HepG2 (cell line): Measurements from ENCODE around the gene ING2. TPM values are rescaled to one million over a fixed set of nuclear protein-coding genes. Genes with fewer than 3 reads are reported as not detected.

Experiments
- ATAC-seq: fragments of 200-7000 bp; cut with Tn5 transposase; 3 replicates; pipeline ENCODE4 v1.9.1; 2020; ENCODE audit warnings: mild to moderate bottlenecking, moderate library complexity
- BruUV-seq: library from RNA; stranded (reverse); fragments of 400-500 nt; replicated peaks from 2 replicates; lab custom pipeline; 2021; lab: Mats Ljungman, UMichigan
- CTCF ChIA-PET: fragments of 300-600 bp; formaldehyde crosslinking; extraction: SDS; loops from one replicate; lab custom pipeline; 2021; ENCODE audit warnings: low total read pairs, inconsistent platforms, low intra/inter-chr PET ratio; lab: Yijun Ruan, JAX
- POLR2A ChIA-PET: fragments of 350-600 bp; sonication (Branson Sonifier 250); formaldehyde crosslinking; loops from one replicate; lab custom pipeline; 2020; ENCODE audit warnings: antibody characterized with exemption, inconsistent platforms; lab: Yijun Ruan, JAX
- DNase-seq: peaks from one replicate; pipeline ENCODE4 v3.0.0-alpha.2; 2015; ENCODE audit warnings: low spot score
- FAIRE-seq: peaks from 3 replicates; lab custom pipeline; 2011; peaks lifted over from hg19 to GRCh38; lab: Jason Lieb, UNC
- H2AFZ ChIP-seq: one replicate; pipeline ENCODE4 v1.6.1; 2011; ENCODE audit warnings: low read length, inconsistent platforms
- H3K27ac ChIP-seq: fragments of 300-600 bp; 3 replicates; pipeline ENCODE4 v1.8.0; 2011; ENCODE audit warnings: mixed run types, mild to moderate bottlenecking, mixed read lengths, low read length, inconsistent platforms; ENCODE audit not compliant: insufficient read depth; ENCODE audit errors: extremely low read length
- H3K27me3 ChIP-seq, 2 experiments: fragments of 200-600 bp in 1 of 2; 2 replicates in 1 of 2; 3 replicates in 1 of 2; pipeline versions ENCODE4 v1.6.0 to v1.8.0; 2011; ENCODE audit warnings: low read length in 2 of 2, mild to moderate bottlenecking in 2 of 2, moderate library complexity in 2 of 2, inconsistent platforms in 1 of 2; ENCODE audit not compliant: insufficient read depth in 2 of 2, control insufficient read depth in 1 of 2
- H3K36me3 ChIP-seq, 2 experiments: fragments of 200-600 bp in 1 of 2; replicated peaks in 1 of 2; 2 replicates in 1 of 2; 3 replicates in 1 of 2; pipeline versions ENCODE4 v1.5.1 to v1.8.0; 2011; ENCODE audit warnings: low read length in 2 of 2, inconsistent platforms in 1 of 2; ENCODE audit not compliant: insufficient read depth in 2 of 2, control insufficient read depth in 1 of 2
- H3K4me1 ChIP-seq: 2 replicates; pipeline ENCODE4 v1.5.1; 2012; ENCODE audit warnings: low read length, inconsistent platforms; ENCODE audit not compliant: insufficient read depth
- H3K4me2 ChIP-seq: 2 replicates; pipeline ENCODE4 v1.6.0; 2011; ENCODE audit warnings: low read depth, low read length, inconsistent platforms
- H3K4me3 ChIP-seq, 3 experiments: fragments of 200-600 bp in 1 of 3; sonication (generic), shearing (Covaris generic) in 1 of 3; replicated peaks in 1 of 3; 2 replicates each; pipeline ENCODE4 v1.5.1; 2011 to 2016; ENCODE audit warnings: low read length in 3 of 3, inconsistent platforms in 2 of 3, low read depth in 2 of 3, mild to moderate bottlenecking in 2 of 3, control low read depth in 1 of 3, mixed read lengths in 1 of 3; ENCODE audit not compliant: insufficient read depth in 1 of 3
- H3K79me2 ChIP-seq: one replicate; pipeline ENCODE4 v1.6.1; 2011; ENCODE audit warnings: low read length, inconsistent platforms; ENCODE audit not compliant: insufficient read depth
- H3K9ac ChIP-seq: 2 replicates; pipeline ENCODE4 v1.6.0; 2011; ENCODE audit warnings: mild to moderate bottlenecking, low read depth, low read length, inconsistent platforms; ENCODE audit not compliant: insufficient read depth
- H3K9me3 ChIP-seq: 2 replicates; pipeline ENCODE4 v1.5.1; 2012; ENCODE audit warnings: mild to moderate bottlenecking, low read length
- H4K20me1 ChIP-seq: 2 replicates; pipeline ENCODE4 v1.6.0; 2011; ENCODE audit warnings: inconsistent platforms, mild to moderate bottlenecking, low read length, moderate library complexity; ENCODE audit not compliant: insufficient read depth
- AKAP8 ChIP-seq: sonication (generic); formaldehyde crosslinking; IDR thresholded peaks from 2 replicates; pipeline ENCODE4 v1.5.1; 2020; ENCODE audit warnings: mild to moderate bottlenecking, missing genetic modification reagents
- BRF2 ChIP-seq: sonication (generic); formaldehyde crosslinking; IDR thresholded peaks from 2 replicates; pipeline ENCODE4 v1.8.1; 2022; ENCODE audit warnings: mild to moderate bottlenecking, missing genetic modification reagents
- CEBPG ChIP-seq: IDR thresholded peaks from 2 replicates; pipeline ENCODE4 v1.6.1; 2016
- CHD2 ChIP-seq: IDR thresholded peaks from 2 replicates; pipeline ENCODE4 v1.6.1; 2011; ENCODE audit warnings: low read depth, low read length, improper control_type of control experiment
- ELF3 ChIP-seq: IDR thresholded peaks from 2 replicates; pipeline ENCODE4 v1.6.1; 2016; ENCODE audit warnings: missing genetic modification reagents, missing compliant biosample characterization
- HHEX ChIP-seq: IDR thresholded peaks from 2 replicates; pipeline ENCODE4 v1.6.1; 2016; ENCODE audit warnings: control low read depth
- MAFF ChIP-seq: IDR thresholded peaks from 2 replicates; pipeline ENCODE4 v1.6.1; 2011; ENCODE audit warnings: low read depth, low read length, improper control_type of control experiment
- MATR3 ChIP-seq: sonication (generic); formaldehyde crosslinking; IDR thresholded peaks from 2 replicates; pipeline ENCODE4 v1.4.0; 2020; ENCODE audit warnings: missing genetic modification reagents
- MBNL3 ChIP-seq: fragments of 250-450 bp; sonication (Bioruptor Pico); conservative IDR thresholded peaks from 2 replicates; pipeline ENCODE4 v1.8.0; 2022; ENCODE audit warnings: mild to moderate bottlenecking, inconsistent platforms
- MZF1 ChIP-seq: sonication (generic); formaldehyde crosslinking; IDR thresholded peaks from 2 replicates; pipeline ENCODE4 v1.8.1; 2023; ENCODE audit warnings: mild to moderate bottlenecking, missing genetic modification reagents, borderline replicate concordance
- PRDM15 ChIP-seq: sonication (generic); formaldehyde crosslinking; IDR thresholded peaks from 2 replicates; pipeline ENCODE4 v1.4.0; 2020; ENCODE audit warnings: missing genetic modification reagents
- RARA ChIP-seq: IDR thresholded peaks from 2 replicates; pipeline ENCODE4 v1.6.1; 2016; ENCODE audit warnings: missing genetic modification reagents, missing compliant biosample characterization
- SOX13 ChIP-seq, 3 experiments: fragments of 450-650 bp in 1 of 3; sonication (generic) in 1 of 3; formaldehyde crosslinking in 1 of 3; IDR thresholded peaks in 2 of 3; conservative IDR thresholded peaks in 1 of 3; 2 replicates each; pipeline versions ENCODE4 v1.5.0 to v1.6.1; 2016 to 2020; ENCODE audit warnings: antibody characterized with exemption in 1 of 3, mild to moderate bottlenecking in 1 of 3, missing compliant biosample characterization in 1 of 3, missing genetic modification reagents in 1 of 3, moderate library complexity in 1 of 3
- SOX5 ChIP-seq: IDR thresholded peaks from 2 replicates; pipeline ENCODE4 v1.6.1; 2016; ENCODE audit warnings: borderline replicate concordance
- SP1 ChIP-seq, 2 experiments: fragments of 450-650 bp in 1 of 2; sonication (generic) in 1 of 2; formaldehyde crosslinking in 1 of 2; IDR thresholded peaks; 2 replicates each; pipeline versions ENCODE4 v1.4.0 to v1.6.1; 2016 to 2020; ENCODE audit warnings: missing genetic modification reagents in 1 of 2
- TCF7L2 ChIP-seq: IDR thresholded peaks from 2 replicates; pipeline ENCODE4 v1.6.1; 2011; ENCODE audit warnings: mild to moderate bottlenecking, low read depth, low read length, moderate library complexity
- ZFP36L1 ChIP-seq: sonication (generic); formaldehyde crosslinking; IDR thresholded peaks from 2 replicates; pipeline ENCODE4 v1.8.0; 2022; ENCODE audit warnings: mild to moderate bottlenecking, missing genetic modification reagents, moderate library complexity
- ZNF333 ChIP-seq: sonication (generic); formaldehyde crosslinking; IDR thresholded peaks from 2 replicates; pipeline ENCODE4 v1.4.0; 2020; ENCODE audit warnings: mild to moderate bottlenecking, missing genetic modification reagents, borderline replicate concordance
- ZNF674 ChIP-seq: sonication (generic); formaldehyde crosslinking; IDR thresholded peaks from 2 replicates; pipeline ENCODE4 v1.5.0; 2020; ENCODE audit warnings: low read depth, mild to moderate bottlenecking, missing genetic modification reagents
- ZNF710 ChIP-seq: sonication (generic); formaldehyde crosslinking; IDR thresholded peaks from 2 replicates; pipeline ENCODE4 v1.5.0; 2020; ENCODE audit warnings: mild to moderate bottlenecking, missing genetic modification reagents, borderline replicate concordance
- WGBS: methylation state at CpG from one replicate; pipeline ENCODE4 v1.1.6; 2017; ENCODE audit warnings: low lambda C conversion rate; 5-methylcytosine and 5-hydroxymethylcytosine counted together
- in situ Hi-C: cut with HindIII; loops from 2 replicates; pipeline ENCODE4 v1.10.0; 2017; ENCODE audit warnings: low pct_unique_long_range_greater_than_20kb; ENCODE audit not compliant: extremely low pct_ligation_motif_present
- intact Hi-C: fragments of 100-400 bp; cut with micrococcal nuclease; formaldehyde crosslinking; loops from one replicate; pipeline ENCODE4 v1.10.0; 2022; ENCODE audit not compliant: unreplicated experiment
- polyA plus RNA-seq, 8 experiments: library from polyadenylated mRNA; depleted of rRNA in 3 of 8; stranded (reverse) in 7 of 8; unstranded in 1 of 8; fragments of >200 nt; fragmentation: Illumina TruSeq in 4 of 8; extraction: Trizol in 4 of 8; gene quantifications; 2 replicates each; pipeline versions ENCODE4 v1.2.1 to v1.2.3, GENCODE V29; 2011 to 2016; ENCODE audit warnings: low read depth in 4 of 8, missing spikeins in 1 of 8, mixed read lengths in 1 of 8; ENCODE audit not compliant: insufficient read depth in 1 of 8
- total RNA-seq, 5 experiments: library from RNA; depleted of rRNA; stranded (reverse); fragments of >200 nt; fragmentation: Illumina TruSeq; extraction: Trizol; gene quantifications; 2 replicates each; pipeline ENCODE4 v1.2.3, GENCODE V29; 2016; ENCODE audit warnings: low read depth in 1 of 5

ING2 gene
- total and polyA plus RNA-seq, 2 of the 13 experiments (the other 11 are each of a cell fraction or from before 2014, with no cell fraction given), result 6.6 to 12.4 TPM

GRCh38 chr4:183499389-183499788 is 5.5 kb upstream of the ING2 start:
- no peak for ATAC-seq
- BruUV-seq, result no TSS peak
- TF ChIP-seq ZFP36L1 (no peak), SP1 (IDR thresholded peaks at IDR 0.05) (no peak), SP1 (CRISPR knock-in tag; IDR thresholded peaks at IDR 0.05) (no peak), MZF1 (CRISPR knock-in tag) (no peak), ELF3 (0 out of 2 replicates have a peak, but pooled peaks have one; percentile 46), SOX5 (CRISPR knock-in tag) (peak; percentile 74; the same call in 1 of the 2 replicates), TCF7L2 (no peak), CHD2 (no peak), AKAP8 (CRISPR knock-in tag) (no peak), ZNF710 (CRISPR knock-in tag) (no peak), MATR3 (CRISPR knock-in tag) (no peak), MBNL3 (no peak), SOX13 (IDR thresholded peaks at IDR 0.05) (no peak), SOX13 (CRISPR knock-in tag; conservative IDR thresholded peaks at IDR 0.05 in 1 of 2, IDR thresholded peaks at IDR 0.05 in 1 of 2) (peak in 1 of 2 experiments; percentile 44; a peak in 1 of 4 replicates), HHEX (CRISPR knock-in tag) (no peak), MAFF (no peak), ZNF674 (CRISPR knock-in tag) (no peak), RARA (CRISPR knock-in tag) (peak; percentile 61), BRF2 (CRISPR knock-in tag) (no peak), ZNF333 (CRISPR knock-in tag) (no peak), PRDM15 (no peak), CEBPG (CRISPR knock-in tag) (peak; percentile 37; the same call in 1 of the 2 replicates)

More at GRCh38 chr4:183499389-183499788, 5.5 kb upstream of the ING2 start:
- Histone ChIP-seq H3K27ac (no peak overlapping the region), H4K20me1 (no peaks in the 10 kb centered on the region), H3K36me3 (no peaks in the 10 kb centered on the region), H2AFZ (no peak overlapping the region), H3K9ac (no peak overlapping the region), H3K27me3 (no peaks in the 10 kb centered on the region; a peak in 1 of 5 replicates), H3K4me3 (no peak overlapping the region), H3K79me2 (peaks cover 10% of the 10 kb centered on the region), H3K4me1 (peaks cover 22% of the 10 kb centered on the region), H3K9me3 (no peaks in the 10 kb centered on the region), H3K4me2 (no peak overlapping the region)
- in situ Hi-C loops, result no loop called here
- WGBS, result 7% methylated on average over 2 of the region's 2 CpGs
- FAIRE-seq (peak; percentile 61), DNase-seq (peak; percentile 72)
- ChIA-PET CTCF (no interaction called here), POLR2A (no interaction called here)
- intact Hi-C loops, result no loop called here
